ENCODE data around the gene LIG3.
"Not testable (repeated sequence)": the region's sequence is repeated elsewhere in the genome, so short reads cannot be mapped to it uniquely, and the experiment has no call there.

Gene LIG3

DNA sequence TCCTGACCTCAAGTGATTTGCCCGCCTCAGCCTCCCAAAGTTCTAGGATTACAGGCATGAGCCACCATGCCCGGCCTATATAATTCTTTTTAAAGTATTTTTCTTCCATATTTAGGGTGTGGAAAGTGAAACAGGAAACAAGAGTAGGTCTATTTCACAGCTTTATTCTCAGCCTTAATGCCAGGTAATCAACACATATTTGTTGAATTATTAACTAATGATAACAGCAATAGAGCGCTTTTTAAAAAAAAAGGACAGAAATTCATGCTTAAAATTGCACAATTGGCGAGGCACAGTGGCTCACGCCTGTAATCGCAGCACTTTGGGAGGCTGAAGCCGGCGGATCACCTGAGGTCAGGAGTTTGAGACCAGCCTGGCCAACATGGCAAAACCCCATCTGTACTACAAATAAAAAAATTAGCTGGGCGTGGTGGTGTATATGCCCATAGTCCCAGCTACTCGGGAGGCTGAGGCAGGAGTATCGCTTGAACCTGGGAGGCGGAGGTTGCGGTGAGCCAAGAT lies 65.2 kb downstream of the LIG3 start:
- DNase-seq: not testable (repeated sequence)

DNA sequence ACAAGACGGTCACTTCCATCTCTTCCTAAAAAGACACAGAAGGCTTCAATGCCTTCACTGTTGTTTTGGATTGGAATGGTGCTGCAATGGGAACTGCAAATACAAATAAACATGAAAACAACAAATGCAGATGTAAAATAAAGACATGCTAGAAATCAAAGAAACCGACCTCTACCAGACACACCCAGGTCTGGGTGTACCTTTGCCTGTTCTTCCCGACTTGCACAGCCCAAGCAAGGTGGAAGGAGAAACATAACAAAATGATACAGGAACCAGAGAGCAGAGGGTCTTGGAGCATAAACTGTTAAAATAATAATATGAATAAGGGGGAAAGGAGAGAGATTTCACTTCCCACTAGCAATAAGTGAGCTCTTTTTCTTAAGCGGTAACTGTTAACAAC lies 65.9 kb downstream of the LIG3 start:
- no peak for DNase-seq

DNA sequence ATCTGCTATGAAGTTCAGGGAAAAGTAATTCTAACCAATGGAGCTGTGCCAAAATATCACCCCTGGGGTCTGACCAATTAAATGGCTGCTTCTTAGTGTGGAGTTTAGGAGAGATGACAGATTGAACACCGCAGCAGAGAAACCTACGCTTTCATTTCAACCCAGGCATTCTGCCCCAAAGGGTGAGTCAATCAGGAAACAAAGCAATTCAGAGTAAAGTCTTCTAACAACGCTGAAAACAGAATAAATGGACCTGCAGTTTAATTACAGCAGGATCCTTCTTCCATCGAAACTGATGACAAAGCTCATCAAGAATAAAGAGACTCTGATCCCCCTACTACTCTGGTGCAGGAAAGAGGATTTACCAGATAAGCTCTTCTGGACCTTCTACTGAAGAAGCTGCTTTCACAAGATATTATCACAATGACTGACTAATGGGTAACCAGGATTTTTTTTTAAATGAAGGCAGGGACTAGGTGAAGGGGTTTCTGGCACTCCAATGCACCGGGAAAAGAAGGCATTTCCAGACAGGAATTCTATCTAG lies 66.5 kb downstream of the LIG3 start:
- DNase-seq: no peak

DNA sequence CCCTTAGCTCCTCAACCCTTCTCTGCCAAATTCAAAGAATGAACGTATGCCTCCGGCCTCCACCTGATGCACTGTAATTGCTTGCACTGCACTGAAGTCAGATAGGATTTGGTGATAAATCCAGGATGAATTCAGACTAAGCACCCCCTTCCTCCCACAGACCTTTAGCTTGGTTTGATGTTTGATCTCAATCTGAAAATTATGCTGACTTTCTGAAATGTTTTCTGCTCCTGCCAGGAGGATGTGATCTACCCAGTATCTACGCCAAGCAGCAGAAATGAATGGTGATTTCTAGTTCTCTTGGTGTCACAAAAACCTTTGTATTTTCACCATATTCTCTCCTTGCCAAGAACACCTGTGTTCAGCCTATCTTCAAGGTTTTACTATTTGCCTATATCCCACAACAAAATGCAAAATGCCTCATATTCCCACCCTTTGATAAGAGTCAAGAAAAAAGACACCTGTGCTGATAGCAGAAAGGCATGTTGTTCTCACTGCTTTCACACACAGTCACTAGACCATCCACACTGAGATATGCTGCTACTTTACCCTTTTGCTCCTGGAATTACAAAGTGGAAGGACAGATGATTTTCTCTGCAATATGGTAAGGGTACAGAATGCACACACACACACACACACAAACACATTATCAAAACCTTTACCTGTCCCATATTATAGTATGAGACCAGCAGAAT lies 68.5 kb downstream of the LIG3 start:
- no peak for DNase-seq

DNA sequence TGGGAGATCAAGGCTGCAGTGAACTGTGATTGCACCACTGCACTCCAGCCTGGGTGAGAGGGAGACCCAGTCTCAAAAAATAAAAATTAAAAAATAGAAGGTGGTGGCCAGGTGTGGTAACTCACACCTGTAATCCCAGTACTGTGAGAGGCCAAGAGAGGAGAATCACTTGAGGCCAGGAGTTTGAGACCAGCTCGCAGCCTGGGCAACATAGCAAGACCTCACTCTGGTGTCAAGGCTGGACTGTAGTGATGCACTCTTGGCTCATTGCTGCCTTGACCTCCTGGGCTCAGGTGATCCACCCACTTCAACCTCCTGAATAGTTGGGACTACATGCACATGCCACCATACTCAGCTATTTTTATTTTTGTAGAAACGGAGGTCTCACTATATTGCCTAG lies 69.9 kb downstream of the LIG3 start:
- DNase-seq: no peak

DNA sequence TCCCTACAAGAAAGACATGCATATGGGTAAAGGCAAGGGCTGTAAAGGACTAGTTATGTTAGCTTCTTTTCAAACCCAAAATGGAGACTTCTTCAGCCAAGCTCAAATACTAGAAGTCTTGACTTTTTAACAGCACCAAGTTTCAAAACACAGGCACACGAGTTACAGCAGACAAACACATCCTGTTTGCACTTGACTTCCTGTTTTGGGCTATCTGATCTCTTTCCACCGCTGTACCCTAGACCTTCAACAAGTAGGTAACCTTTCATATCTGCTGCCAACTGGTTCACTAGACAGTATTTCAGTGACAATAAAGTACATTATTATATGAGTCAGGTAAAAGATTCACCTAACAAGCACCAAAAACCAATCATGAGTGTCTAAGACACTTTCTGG lies 70.9 kb downstream of the LIG3 start:
- DNase-seq: peak in 1 of 2 experiments; percentile 48

DNA sequence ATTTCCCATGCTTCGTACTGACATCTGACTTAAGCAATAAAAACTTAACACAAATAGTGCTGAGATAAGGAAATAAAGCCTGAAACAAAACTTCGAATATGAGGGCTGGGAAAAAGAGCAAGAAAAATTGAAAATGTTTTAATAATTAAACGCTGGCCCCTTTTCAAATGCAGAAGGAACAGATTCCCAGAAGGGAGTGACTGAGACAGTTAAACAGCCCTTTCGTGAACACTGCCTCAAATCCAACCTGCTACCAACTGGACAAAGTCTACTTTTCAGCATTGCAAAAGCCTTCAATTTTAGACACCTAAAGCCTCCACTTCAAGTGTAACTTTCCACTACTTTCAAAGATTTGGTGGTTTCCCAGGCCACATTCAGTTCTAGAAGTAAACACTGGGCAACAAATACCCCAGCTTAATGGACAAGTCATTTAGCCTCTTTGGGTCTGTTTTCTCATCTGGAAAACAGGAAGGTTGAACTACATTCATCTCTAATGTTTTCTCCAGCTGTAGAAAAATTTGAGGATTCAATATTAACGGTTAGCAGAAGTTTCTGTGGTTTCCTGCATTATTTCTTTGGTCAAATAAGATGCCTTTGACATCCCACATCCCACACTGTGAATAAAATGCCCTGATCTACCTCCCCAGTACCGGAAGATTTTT lies 71.4 kb downstream of the LIG3 start:
- no peak for DNase-seq

DNA sequence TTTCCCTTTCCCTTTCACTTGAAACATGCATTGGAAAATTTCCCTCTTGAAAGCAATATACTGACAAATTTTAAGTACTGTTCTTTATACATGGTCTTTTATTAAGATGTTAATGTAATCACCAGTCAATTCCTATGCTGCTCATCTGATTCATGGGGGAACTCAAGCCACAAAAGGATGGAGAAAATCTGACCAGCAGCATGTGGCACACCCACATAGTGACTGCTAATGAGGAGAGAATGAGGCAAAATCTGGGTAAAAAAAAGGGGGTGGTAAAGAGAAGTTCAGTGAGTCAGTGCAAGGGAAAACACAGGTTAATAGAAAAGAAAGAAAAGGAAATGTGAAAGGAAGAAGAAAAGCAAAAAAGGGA lies 71.9 kb downstream of the LIG3 start:
- DNase-seq: no peak

DNA sequence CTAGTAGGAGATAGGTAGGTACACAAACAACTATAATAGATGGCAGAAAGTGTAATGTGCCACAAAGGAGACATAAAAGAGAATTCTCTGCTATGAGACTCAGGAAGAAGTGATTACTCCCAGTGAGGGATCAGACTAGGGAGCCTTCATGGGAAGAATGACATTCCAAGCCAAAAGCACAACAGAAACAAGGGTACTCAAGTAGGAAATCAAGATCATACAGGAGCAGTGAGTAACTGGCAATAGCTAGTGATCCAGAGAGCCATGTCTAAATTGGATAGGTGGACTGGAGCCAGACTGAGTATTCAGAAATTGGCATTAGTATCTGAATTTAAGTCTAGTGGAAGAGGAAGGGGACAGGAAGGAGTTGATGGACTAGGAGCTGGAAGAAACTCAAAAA lies 72.5 kb downstream of the LIG3 start:
- DNase-seq: no peak

DNA sequence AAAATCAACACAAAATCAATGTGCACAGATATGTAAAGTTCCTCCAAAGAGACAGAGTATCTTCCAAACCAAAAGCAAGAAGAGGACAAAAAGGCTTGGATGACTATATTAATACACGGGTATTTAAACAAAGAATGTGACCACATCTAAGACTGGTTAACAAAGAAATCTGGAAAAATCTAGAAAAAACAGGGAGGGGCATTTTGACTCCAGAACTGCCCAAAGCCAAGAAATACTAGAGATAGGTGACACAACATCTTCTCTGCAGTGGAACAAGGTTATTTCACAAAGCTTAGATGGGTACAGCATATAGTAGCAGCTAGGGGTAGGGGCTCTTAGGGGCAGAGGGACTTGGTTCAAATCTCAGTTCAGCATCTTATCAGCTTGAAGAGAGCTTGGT lies 72.9 kb downstream of the LIG3 start:
- no peak for DNase-seq

DNA sequence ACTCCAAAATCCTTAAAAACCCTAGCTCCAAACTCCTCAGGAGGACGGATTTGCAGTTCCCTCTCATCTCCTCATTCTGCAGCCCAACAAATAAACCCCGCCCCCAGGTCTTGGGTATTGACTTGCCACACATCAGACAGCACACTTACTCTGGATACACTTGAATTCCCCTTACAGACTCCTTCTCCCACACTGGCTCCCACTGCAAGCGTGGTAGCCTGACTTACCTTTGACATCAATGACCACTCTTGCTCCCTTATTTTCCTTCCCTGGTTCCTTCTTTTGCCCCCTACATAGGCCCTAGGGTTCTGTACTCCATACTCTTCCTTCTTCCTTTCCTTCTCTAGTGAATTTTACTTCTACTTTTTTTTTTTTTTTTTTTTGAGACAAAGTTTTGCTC lies 75.7 kb downstream of the LIG3 start:
- DNase-seq: no peak

DNA sequence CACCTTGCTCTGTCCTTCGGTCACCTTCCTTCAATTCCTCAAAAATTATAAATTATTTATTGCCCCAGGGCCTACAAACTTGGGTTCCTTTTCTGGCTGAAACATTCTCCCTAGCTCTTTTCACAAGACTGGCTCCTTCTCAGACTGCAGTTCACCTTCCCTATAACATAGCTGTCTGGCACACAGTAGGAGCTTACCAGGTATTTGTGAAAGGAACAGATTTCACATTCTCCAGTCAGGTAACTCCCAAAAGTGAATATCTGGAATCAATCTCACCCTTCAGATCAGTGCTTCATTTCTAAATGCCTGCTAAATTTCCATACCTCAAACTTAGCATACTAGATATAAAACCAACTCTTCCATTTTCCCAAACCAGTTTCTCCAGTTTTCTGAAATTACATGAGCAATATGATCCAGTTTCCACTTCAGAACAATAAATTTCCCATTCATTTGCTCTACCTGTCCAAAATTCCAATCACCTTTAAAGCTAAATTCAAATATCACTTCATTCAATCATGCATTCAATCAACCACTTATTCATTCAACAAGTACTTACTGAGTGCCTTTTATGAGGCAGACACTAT lies 77.1 kb downstream of the LIG3 start:
- no peak for DNase-seq

Data from SW 1271 (cell line).